ENCODE data around the gene ZEB2. TPM values are rescaled to one million over a fixed set of nuclear protein-coding genes. Genes with fewer than 3 reads are reported as not detected.

Gene ZEB2
- total and polyA plus RNA-seq, 2 donors from 2014 or later, result 8.3 to 136 TPM

DNA sequence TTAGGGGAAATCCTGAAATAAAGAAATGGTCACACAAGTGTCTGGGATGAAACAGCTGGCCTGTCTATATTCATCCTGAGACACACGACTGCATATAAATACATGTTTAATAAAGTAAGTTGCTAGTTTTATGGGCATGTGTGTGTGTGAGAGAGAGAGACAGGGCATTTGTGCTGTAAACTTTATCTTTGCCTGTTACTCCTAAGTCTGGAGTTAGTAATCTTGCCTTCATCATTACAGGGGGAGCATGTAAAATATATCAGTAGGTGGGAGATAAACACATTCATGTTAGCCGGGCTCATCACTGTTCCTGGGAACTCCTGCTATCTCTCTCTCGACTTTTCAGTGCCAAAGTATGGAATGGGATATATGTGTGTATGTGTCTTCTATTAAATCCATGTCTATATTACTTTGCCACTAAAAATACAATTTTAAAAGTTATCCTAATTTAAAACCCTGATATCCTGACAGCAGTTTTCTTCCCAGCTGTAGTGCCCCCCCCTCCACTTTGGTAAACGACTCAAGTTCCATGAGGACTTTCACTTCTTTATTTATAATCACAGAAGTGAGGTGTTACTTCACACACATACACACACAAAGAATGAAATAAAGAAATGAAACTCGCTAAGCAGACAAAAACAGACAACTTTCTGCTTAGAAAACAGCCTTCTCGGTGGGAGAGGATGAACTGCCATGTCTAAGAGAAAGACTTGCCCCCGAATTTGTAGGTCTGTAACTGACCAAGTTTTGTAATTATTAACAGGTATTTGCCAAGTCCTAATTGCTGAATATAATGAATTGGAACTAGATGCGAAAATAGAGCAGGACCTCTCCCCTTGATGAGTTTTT, 947 bp downstream of the ZEB2 start:
- Histone ChIP-seq H3K4me1 (ENCODE audit: control insufficient read depth in 2 of 3, insufficient read depth in 2 of 3, low read depth in 1 of 3, low read length in 3 of 3) (peaks cover 0 to 8% (median 2%) of the 10 kb centered on the region in 3 donors), H3K27me3 (ENCODE audit: control insufficient read depth, insufficient read depth, low read length) (no peaks in the 10 kb centered on the region), H3K9ac (ENCODE audit: low read length in 3 of 3) (peak overlapping the region; percentile 80 to 99 (median 85)), H3K27ac (ENCODE audit: low read depth in 2 of 2, low read length in 2 of 2) (peak overlapping the region; percentile 82 to 97), H3K9me3 (ENCODE audit: control insufficient read depth in 2 of 3, insufficient read depth in 1 of 3, low read length in 3 of 3) (no peaks in the 10 kb centered on the region), H3K36me3 (ENCODE audit: control insufficient read depth in 2 of 3, insufficient read depth in 3 of 3, low read length in 3 of 3) (no peaks in the 10 kb centered on the region), H3K4me3 (ENCODE audit: low read length in 3 of 3) (peak overlapping the region; percentile 69 to 97 (median 90))
- no peak for TF ChIP-seq CTCF (IDR thresholded peaks at IDR 0.05; ENCODE audit: borderline replicate concordance, extremely low read depth, insufficient read depth)
- intact Hi-C loops (cut with DNase I), result no loop called here
- DNase-seq, result peak in 1 of 5 donors; percentile 50
- no peak for FAIRE-seq

- peak overlapping the region; percentile 82 to 97 for H3K27ac ChIP-seq (ENCODE audit: low read depth in 2 of 2, low read length in 2 of 2)
- peak overlapping the region; percentile 69 to 97 (median 90) for H3K4me3 ChIP-seq (ENCODE audit: low read length in 3 of 3)
- TF ChIP-seq CTCF (IDR thresholded peaks at IDR 0.05; ENCODE audit: borderline replicate concordance, extremely low read depth, insufficient read depth), result no peak
- no peaks in the 10 kb centered on the region for H3K27me3 ChIP-seq (ENCODE audit: control insufficient read depth, insufficient read depth, low read length)
- intact Hi-C loops (cut with DNase I), result no loop called here
- H3K36me3 ChIP-seq (ENCODE audit: control insufficient read depth in 2 of 3, insufficient read depth in 3 of 3, low read length in 3 of 3), result no peaks in the 10 kb centered on the region
- FAIRE-seq (no peak), DNase-seq (peak in 3 of 5 donors; percentile 62 to 75 (median 69))
- no peaks in the 10 kb centered on the region for H3K9me3 ChIP-seq (ENCODE audit: control insufficient read depth in 2 of 3, insufficient read depth in 1 of 3, low read length in 3 of 3)
- peak overlapping the region; percentile 80 to 99 (median 85) for H3K9ac ChIP-seq (ENCODE audit: low read length in 3 of 3)
- peaks cover 0 to 8% (median 2%) of the 10 kb centered on the region in 3 donors for H3K4me1 ChIP-seq (ENCODE audit: control insufficient read depth in 2 of 3, insufficient read depth in 2 of 3, low read depth in 1 of 3, low read length in 3 of 3)
These were observed 1.8 kb downstream of the ZEB2 start for GRCh38 chr2:144517866-144518747.

DNA sequence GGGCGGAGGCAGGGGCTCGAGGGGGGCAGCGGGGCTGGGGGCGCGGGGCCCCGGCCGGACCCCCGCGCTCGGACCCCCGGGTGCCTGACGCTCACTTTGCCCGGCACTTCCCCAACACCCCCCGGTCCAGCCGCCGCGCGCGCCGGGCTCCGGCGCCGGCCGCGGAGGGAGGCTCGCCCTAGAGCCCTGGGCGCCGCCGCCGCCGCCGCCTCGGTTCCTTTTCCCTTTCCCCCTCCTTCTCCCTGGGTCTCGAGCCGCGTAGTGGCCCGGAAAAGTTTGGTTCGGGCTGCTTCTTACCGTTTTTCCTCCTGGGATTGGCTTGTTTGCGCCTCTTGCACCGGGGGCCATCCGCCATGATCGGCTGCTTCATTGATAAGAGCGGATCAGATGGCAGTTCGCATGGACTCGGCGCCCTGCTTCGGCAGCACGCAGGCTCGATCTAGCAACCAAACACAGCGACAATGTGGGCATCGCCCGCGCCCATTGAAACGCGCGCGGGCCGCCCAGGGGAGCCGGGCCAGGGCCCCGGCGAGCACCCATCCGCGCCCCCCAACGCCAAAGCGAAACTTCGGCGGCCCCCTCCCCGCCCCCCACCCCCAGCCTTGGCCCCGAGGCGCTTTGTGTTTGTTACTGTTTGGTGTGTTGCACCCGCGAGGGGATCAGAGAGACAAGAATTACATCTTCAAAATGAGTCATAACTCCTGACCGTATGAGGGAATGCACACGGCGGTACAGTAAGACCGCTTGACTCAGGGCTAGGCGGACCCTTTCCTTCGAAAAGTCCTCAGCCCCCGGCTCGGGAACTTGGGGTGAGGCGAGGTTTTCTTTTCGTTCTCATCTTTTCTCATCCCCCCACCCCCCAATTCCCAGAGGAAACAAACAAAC, 2.7 kb downstream of the ZEB2 start:
- Histone ChIP-seq H3K27ac (ENCODE audit: low read depth in 2 of 2, low read length in 2 of 2) (peak overlapping the region; percentile 82 to 97), H3K4me1 (ENCODE audit: control insufficient read depth in 2 of 3, insufficient read depth in 2 of 3, low read depth in 1 of 3, low read length in 3 of 3) (peaks cover under 1 to 12% (median 7%) of the 10 kb centered on the region in 3 donors), H3K9me3 (ENCODE audit: control insufficient read depth in 2 of 3, insufficient read depth in 1 of 3, low read length in 3 of 3) (no peaks in the 10 kb centered on the region), H3K36me3 (ENCODE audit: control insufficient read depth in 2 of 3, insufficient read depth in 3 of 3, low read length in 3 of 3) (no peaks in the 10 kb centered on the region), H3K4me3 (ENCODE audit: low read length in 3 of 3) (peak overlapping the region; percentile 69 to 97 (median 90)), H3K9ac (ENCODE audit: low read length in 3 of 3) (peak overlapping the region; percentile 80 to 99 (median 85)), H3K27me3 (ENCODE audit: control insufficient read depth, insufficient read depth, low read length) (no peaks in the 10 kb centered on the region)
- no peak for TF ChIP-seq CTCF (IDR thresholded peaks at IDR 0.05; ENCODE audit: borderline replicate concordance, extremely low read depth, insufficient read depth)
- DNase-seq (peak in 4 of 5 donors; percentile 46 to 71 (median 68)), FAIRE-seq (no peak)
- intact Hi-C loops (cut with DNase I), result no loop called here

All from kidney (tissue), 14 donors.